Activated CD4-positive, alpha-beta T cell treated with anti-CD3 and anti-CD28 coated beads, Interleukin-2, amount 50 U/mL, for 16 hours (primary cell): ENCODE measurements around the gene SIPA1L3.

Experiments
- DNase-seq: peaks from one replicate; pipeline ENCODE4 v3.0.0-alpha.2; 2020

SIPA1L3 gene

DNA sequence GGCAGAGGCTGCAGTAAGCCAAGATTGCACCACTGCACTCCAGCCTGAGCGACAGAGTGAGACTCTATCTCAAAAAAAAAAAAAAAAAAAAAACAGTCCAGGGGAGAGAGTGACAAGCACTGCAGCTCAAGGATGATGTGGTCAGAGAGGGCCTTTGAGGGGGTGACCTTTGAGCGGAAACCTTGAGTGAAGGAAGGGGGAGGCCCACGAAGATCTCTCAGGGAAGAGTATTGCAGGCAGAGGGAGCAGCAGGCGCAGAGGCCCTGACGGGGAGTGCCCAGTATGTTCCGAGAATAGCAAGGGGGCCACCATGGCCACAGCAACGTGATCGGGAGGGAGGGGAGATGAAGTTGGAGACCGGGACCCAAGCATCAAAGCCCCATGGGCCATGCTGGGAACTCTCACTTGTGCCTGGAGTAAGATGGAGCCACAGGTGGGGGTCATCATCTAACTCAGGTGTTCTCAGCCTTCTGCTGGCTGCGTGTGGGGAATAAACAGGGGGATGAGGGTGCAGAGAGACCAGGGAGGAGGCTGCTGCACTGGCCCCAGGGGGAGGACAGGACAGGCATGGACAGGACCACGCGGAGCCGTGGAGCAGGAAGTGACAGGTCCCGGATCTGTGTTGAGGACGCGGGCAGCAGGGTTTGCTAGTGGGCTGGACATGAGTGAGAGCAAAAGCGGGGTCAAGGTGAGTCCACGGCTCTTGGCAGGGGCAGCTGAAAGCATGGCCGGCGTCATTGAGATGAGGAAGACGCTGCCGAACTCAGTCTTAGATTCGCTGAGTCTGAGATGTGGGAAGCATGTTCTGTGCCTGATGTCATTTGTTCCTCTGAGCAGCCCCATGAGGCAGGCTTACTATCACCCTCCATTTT lies 256.6 kb downstream of the SIPA1L3 start:
- DNase-seq = no peak

DNA sequence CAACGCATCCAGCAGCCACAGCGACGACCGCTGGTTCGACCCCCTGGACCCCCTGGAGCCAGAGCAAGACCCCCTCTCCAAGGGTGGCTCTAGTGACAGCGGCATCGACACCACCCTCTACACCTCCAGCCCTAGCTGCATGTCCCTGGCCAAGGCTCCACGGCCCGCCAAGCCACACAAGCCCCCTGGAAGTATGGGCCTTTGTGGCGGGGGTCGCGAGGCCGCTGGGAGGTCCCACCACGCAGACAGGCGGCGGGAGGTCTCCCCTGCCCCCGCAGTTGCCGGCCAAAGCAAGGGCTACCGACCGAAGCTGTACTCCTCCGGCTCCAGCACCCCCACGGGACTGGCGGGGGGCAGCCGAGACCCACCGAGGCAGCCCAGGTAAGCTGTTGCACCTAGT lies 257.5 kb downstream of the SIPA1L3 start:
- DNase-seq = no peak

DNA sequence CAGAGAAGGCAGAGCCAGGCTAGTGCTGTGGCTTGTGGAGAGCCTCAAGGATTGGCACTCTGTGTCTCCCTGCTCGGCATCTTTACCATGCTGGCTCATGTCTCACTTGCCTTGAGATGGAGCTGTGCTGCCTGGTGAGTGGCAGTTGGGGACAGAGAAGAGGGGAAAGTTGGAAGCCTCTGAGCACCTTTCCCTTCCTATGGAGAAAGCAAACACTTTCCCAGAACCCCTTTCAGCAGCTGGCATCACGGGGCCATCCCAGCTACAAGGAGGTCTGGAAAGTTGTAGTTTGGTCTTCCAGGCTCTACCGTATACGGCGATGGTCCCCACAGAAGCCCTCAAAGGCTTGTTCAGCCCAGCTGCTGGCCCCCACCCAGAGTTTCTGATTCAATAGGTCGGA lies 258.3 kb downstream of the SIPA1L3 start:
- no peak for DNase-seq

DNA sequence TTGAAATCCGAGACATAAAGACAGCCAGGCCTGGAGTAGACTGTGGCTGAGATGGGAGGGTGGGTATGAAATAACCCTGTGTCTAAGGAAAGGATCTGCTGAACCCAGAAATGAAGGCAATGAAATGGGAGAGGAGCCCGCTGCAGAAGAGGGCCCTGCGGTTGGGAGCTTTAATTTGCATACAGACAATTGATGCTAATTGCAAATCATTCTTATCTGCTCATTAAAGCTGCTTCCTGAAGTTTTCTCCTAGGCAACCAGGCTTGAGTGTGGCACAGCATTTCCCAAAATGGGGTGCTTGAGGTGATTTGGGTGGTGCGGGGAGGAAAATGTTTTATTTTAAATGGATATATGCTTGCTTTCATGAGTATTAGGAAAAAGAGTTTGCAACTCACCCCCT lies 261.6 kb downstream of the SIPA1L3 start:
- no peak for DNase-seq

DNA sequence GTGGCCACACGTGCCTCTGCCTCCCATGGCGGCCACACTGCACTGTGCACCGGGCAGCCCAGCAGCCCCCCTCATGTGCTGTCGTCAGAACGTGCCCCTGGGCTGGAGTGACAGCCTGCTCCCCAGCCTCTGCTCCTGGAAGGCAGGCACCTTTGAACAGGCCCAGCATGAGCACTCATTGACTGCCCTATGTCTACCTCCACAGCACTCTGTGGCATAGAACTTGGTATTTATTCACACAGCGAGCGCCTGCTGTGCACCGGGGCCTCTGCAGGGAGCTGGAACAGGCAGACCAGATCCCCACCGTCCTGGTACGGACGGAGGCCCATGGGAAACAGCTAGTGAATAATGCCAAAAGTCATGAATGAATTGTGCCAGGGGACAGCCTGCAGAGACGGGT lies 263.3 kb downstream of the SIPA1L3 start:
- DNase-seq = no peak

DNA sequence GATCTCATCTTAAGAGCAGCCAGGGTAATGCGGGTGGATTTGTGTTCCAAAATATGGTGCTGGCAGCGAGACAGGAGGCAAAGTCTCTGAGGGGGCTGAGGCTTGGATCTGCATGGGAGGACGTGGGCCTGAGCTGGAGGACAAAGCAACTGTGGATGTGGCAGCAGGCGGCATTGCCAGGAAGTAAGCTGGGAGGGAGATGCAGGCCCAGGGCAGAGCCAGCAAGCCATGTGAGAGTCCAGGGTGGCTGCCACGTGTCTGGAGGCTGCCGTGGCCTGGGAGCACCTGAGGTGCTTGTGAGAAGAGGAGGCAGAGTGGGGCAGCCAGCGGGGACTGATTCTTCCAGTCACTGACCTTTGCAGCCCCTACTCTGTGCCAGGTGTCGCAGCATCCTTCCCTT lies 265.0 kb downstream of the SIPA1L3 start:
- no peak for DNase-seq

DNA sequence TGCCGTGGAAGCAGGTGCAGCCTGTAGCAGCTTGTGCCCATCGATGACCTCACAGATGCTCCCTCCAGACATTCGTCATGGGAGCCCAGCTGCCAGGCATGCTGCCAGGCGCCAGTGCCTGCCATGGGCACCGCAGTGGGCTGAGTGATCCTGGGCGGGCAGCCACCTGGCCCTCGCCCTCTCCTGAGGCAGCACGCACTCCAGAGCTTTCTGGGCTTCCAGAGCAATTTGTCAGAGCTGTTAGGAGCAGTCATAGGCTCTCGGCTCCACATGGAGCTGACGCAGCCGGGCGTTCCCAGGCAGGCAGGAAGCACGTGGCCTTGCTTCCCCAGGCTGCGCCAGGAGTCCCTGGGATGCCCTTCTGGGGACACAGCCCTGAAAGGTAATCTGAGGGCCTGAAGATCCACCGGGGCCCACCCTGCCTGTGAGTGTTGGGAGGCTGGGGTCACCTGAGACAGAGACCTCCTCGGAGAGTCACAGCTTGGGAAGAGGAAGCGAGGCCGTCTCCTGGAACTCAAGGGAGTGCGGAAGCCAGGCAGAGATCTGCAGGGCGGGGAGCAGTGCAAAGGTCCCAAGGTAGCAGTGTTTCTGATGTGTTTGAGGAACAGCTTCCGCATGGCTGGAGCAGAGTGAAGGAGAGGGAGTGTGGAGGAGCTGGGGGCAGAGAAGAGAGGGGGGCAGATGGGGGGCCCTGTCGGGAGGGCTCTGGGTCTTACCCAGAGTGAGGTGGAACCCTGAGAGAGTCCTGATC lies 266.5 kb downstream of the SIPA1L3 start:
- no peak for DNase-seq

DNA sequence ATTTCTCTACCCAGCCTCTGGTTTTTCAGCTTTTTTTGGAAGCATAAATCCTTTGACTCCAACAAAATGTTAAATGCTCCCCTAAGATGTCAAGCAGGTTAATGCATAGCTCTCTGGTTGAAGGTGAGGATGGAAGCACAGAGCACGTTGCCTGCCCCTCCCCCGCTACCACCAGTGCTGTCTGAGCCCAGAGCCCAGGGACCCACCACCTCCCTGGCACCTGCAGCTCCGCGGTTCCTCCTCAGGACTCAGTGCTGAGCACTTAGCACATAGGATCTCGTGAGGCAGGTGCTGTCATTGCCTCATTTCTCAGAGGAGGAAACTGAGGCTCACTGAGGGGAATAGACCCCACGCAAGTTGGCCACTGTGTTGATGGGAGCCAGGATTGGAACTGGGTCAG lies 268.4 kb downstream of the SIPA1L3 start:
- DNase-seq = no peak

DNA sequence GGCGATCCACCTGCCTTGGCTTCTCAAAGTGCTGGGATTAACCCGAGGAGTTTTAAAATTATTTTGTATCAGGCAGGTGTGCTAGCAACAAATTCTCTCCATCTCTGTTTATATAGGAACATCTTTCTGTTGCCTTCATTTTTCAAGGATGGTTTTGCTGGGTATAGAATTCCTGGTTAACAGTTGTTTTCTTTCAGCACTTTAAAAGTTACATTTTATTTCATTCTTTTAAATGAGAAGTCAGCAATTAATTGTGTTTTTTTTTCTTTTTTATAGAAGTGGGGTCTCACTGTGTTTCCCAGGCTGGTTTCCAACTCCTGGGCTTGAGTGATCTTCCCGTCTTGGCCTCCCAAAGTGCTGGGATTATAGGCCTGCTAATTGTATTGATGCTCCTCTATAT lies 273.1 kb downstream of the SIPA1L3 start:
- no peak for DNase-seq

DNA sequence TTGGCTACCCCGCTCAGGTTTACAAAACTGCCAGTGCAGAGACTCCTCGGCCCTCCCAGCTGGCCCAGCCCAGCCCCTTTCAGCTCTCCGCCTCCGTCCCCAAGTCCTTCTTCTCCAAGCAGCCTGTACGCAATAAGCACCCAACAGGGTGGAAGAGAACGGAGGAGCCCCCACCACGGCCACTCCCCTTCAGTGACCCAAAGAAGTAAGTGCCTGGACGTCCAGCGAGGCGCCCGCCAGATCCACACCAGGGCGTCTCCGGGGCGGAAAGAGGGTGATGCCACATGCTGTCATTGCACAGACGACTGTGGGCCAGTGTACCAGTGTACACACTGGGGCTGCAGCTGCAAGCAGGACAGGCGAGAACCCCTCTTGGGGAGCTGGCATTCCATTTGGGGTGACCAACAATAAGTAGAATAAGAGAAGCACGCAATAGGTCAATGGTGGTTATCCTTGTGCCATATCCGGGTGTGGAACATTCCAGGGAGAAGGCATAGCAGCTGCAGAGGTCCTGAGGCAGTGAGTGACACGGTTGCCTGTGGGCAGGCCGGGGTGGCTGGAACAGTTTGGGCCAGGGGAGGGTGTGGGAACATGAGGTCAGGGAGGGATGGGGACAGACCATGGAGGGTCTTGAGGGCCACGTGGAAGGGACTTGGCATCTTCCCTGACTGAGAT lies 275.7 kb downstream of the SIPA1L3 start:
- no peak for DNase-seq

DNA sequence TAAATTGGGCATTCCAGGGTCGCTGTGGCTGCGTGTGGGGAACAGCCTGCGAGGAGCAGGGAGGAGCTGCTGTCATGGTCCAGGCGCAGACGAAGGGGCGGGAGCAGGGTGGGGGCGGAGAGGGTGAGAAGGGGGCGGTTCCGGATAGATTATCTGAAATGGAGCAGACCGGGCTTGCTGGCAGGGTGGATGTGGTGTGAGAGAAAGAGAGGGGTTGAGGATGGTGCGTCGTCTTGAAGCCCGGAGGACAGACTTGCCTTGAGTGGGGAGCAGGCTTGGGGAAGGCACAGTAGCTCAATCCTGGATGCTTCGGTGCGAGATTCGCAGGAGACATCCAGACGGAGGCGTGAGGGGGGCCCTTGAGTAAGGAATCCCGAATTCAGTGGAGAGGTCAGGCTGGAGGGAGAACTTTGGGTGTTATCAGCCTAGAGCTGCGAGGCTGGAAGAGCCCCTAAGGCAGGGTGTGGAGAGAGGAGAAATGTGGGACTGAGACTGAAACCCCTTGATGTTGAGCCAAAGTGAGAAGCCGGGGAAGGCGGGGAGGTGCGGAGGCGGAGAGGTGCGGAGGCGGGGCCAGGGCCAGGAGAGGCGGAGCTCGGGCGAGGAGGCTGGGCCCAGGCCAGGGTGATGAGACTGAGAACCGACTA lies 276.4 kb downstream of the SIPA1L3 start:
- no peak for DNase-seq

DNA sequence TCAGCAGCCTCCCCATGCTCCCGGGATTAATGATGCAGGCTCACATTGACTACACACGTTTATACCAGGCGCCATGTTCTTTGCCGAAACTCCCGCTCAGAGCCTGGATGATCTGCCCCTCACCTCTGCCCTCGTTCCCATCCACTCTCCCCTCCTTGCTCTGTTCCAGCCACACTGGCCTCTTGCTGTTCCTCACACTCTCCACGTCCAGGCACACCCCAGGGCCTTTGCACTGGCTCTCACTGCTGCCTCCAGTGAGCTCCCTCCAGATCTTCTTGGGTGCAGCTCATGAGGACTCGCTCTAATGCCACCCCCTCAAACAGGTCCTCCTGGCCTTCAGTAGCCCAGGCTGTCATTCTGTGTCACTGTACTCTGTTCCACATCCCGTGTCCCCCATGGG lies 277.8 kb downstream of the SIPA1L3 start:
- DNase-seq = no peak

DNA sequence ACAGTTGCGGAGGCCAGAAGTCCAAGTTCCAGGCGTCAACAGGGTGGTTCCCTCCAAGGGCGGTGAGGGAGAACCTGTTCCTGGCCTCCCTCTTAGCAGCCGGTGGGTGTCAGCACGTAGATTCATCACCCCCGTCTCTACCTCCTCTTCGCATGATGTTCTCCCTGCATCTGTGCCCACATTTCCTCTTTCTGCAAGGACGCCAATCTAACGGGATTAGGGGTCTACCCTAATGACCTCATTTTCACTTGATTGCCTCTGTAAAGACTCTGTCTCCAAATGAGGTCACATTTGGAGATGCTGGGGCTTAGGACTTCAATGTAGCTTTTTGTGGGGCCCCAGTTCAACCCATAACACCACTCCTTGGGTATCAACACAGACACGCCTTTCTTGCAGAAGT lies 278.6 kb downstream of the SIPA1L3 start:
- no peak for DNase-seq

DNA sequence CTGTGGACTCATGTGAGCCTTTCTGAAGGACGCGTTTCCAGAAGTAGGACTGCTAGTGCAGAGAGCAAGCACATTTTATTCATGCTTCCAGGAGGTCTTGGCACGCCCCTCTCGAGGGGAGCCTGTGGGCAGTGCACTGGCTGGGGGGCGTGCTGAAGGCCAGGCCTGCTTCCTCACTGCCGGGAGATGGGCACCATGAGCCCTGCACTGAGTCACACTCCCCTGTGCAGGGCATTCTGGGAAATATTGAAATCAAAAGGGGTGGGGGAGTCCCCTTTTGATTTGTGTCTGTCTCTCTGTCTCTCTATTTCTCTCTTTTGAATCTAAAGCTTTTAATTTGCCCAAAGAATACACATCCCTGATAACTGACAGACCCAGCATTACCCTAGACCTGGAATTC lies 283.1 kb downstream of the SIPA1L3 start:
- no peak for DNase-seq

DNA sequence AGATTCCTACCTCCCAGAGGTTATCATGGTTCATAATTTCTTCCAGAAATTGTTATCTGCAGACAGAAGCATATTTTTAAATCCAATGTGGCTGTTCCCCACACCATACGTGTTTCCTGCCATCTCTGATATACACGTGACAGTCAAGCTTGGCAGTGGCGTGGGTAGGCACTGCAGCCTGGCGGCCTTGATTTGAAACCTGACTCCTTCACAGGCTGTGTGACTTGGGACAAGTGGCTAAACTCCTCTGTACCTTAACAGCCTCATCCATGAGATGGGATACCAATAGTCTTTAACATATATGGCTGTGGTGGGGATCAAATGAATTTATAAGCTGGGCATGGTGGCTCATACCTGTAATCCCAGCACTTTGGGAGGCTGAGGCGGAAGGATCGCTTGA lies 283.8 kb downstream of the SIPA1L3 start:
- no peak for DNase-seq

DNA sequence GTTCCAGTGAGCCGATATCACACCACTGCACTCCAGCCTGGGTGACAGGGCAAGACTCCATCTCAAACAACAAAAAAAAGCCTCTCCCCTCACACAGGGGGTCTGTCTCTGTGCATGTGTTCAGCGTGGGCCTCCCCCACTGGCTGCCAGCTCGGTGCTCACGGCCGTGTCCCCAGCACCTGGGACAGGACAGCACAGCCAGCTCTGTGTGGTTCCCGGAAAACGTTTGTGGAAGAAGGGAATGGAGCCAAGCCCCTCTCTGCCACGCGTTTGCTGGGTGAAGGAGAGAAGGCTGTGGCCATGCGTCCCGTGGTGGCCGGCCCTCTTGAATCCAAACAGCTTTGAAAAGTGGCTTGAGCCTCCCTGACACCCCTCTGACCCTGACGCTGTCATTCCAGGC lies 284.7 kb downstream of the SIPA1L3 start:
- no peak for DNase-seq

DNA sequence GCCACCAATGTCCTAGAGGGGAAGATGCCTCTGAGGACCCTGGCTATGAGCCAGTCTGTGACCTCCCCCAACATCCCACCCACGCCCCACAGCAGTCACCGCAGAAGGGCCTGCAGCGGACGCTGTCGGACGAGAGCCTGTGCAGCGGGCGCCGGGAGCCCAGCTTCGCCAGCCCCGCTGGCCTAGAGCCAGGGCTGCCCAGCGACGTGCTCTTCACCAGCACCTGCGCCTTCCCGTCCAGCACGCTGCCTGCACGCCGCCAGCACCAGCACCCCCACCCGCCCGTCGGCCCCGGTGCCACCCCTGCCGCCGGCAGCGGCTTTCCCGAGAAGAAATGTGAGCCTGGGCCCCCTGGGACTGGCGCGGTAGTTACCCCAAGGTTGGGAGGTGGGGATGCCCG lies 286.4 kb downstream of the SIPA1L3 start:
- DNase-seq = no peak

DNA sequence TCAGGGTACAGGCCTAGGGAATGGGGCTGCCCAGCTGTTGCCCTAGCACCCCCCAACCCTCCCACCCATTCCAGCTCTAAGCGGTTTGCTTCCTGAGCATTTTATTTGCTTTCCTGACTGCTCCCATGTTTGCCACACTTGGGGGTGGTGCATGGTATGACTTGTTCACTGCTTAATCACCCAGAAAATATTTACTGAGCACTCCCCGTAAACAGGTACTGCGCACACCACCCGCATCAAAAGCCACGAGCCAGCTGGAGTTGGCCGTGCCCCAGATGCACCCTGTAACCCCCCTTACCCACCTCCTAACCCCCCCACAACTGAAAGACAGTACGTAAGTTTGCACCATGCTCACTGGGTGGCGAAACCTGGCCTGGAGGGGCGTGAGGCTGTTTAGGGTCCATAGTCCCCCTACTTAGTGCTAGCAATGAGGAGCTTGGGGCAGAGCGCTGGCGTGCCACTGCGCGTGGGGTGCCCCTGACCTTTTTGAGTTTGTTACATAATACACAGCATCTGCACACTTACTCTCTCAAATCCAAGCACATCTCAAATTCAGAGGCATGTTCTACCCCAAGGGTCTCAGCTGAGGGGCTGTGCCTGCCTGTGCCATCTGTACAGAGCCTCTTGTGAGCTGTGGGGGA lies 287.2 kb downstream of the SIPA1L3 start:
- no peak for DNase-seq

DNA sequence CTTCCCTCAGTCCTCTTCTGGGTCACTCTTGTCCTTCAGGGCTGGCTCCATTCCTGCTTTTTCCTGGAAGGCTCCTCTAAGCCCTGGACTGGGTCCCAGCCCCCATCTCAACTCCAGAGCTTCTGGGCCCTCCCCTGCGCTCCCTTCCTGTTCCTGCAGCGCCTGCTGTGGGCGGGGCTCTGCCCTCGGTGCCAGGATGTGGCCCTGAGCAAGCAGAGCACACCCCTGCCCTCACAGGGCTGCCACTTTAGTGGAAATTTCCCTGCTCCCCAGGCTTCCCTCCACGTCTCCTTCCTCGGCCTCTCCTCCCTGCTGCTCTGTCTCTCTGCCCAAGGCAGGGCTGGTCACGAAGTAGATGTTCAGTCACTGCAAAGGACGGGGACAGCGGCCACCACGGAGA lies 288.2 kb downstream of the SIPA1L3 start:
- DNase-seq = no peak

DNA sequence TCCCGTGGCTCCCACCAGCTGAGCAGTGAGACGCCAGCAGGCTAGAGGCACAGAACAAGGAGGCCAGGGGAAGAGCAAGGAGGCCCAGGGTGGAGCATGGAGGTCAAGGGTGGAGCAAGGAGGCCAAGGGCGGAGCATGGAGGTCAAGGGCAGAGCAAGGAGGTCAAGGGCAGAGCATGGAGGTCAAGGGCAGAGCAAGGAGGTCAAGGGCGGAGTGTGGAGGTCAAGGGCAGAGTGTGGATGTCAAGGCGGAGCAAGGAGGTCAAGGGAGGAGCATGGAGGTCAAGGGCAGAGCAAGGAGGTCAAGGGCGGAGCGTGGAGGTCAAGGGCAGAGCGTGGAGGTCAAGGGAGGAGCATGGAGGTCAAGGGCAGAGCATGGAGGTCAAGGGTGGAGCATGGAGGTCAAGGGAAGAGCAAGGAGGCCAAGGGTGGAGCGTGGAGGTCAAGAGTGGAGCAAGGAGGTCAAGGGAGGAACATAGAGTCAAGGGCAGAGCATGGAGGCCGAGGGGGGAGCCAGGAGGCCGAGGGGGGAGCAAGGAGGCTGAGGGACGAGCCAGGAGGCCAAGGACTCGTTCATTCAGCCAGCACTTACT lies 289.3 kb downstream of the SIPA1L3 start:
- DNase-seq = no peak

DNA sequence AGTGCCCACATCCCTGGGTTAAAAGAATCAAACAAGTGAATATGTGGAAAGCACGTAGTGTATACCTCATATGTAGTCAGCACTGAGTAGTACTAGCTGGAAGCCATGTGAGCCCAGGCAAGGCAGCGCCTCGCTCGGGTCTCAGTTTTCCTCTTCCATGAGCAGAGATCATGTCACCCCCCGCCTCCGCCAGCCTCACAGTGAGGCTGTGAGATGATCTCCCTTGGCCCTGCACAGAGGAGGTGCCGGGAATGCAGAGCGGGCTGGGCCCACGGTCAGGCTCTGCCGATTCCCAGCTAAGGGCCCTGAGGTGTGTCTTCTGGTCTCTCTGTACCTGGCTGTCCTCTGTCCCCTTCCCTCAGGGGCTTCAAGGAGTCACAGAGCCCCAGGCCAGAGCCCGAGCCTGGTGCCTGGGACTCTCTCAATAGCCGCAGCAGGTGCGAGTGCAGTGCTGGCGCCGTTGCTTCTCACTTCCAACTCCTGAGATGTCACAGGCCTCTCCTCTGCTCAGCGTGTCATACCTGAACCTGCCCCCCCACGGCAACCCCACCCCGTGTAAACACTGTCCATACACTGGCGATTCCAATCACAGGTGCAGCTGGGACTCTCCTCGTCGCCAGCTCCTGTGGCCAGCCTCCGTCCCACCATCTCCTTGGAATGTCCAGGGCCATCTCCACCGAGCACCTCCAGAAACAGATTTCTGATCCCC lies 290.1 kb downstream of the SIPA1L3 start:
- DNase-seq = no peak
